Nephron (organoid): Measurements from ENCODE around the gene PLA2G4D.

Source experiments
- H3K27ac Mint-ChIP-seq, 3 experiments: 2 replicates each; pipeline ENCODE4 v1.8.0; 2020; ENCODE audit warnings: mixed read lengths in 3 of 3, mild to moderate bottlenecking in 2 of 3, moderate library complexity in 1 of 3
- H3K27me3 Mint-ChIP-seq: 2 replicates; pipeline ENCODE4 v1.8.0; 2021; ENCODE audit warnings: low read depth, mild to moderate bottlenecking, moderate library complexity, mixed read lengths
- H3K36me3 Mint-ChIP-seq: 2 replicates; pipeline ENCODE4 v1.8.0; 2020; ENCODE audit warnings: low read depth, mixed read lengths
- H3K4me1 Mint-ChIP-seq: 2 replicates; pipeline ENCODE4 v1.8.0; 2020; ENCODE audit warnings: mixed read lengths
- H3K4me3 Mint-ChIP-seq, 3 experiments: 2 replicates each; pipeline ENCODE4 v1.8.0; 2020; ENCODE audit warnings: mild to moderate bottlenecking in 3 of 3, mixed read lengths in 3 of 3, moderate library complexity in 2 of 3
- H3K9me3 Mint-ChIP-seq: 2 replicates; pipeline ENCODE4 v1.8.0; 2020; ENCODE audit warnings: mixed read lengths
- CTCF ChIP-seq, 3 experiments: fragments of 200-600 bp; sonication (generic); IDR thresholded peaks; one replicate each; pipeline ENCODE4 v1.5.0; 2021; ENCODE audit warnings: antibody characterized with exemption in 3 of 3; ENCODE audit not compliant: unreplicated experiment in 3 of 3

The PLA2G4D gene, protein sequence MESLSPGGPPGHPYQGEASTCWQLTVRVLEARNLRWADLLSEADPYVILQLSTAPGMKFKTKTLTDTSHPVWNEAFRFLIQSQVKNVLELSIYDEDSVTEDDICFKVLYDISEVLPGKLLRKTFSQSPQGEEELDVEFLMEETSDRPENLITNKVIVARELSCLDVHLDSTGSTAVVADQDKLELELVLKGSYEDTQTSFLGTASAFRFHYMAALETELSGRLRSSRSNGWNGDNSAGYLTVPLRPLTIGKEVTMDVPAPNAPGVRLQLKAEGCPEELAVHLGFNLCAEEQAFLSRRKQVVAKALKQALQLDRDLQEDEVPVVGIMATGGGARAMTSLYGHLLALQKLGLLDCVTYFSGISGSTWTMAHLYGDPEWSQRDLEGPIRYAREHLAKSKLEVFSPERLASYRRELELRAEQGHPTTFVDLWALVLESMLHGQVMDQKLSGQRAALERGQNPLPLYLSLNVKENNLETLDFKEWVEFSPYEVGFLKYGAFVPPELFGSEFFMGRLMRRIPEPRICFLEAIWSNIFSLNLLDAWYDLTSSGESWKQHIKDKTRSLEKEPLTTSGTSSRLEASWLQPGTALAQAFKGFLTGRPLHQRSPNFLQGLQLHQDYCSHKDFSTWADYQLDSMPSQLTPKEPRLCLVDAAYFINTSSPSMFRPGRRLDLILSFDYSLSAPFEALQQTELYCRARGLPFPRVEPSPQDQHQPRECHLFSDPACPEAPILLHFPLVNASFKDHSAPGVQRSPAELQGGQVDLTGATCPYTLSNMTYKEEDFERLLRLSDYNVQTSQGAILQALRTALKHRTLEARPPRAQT

DNA sequence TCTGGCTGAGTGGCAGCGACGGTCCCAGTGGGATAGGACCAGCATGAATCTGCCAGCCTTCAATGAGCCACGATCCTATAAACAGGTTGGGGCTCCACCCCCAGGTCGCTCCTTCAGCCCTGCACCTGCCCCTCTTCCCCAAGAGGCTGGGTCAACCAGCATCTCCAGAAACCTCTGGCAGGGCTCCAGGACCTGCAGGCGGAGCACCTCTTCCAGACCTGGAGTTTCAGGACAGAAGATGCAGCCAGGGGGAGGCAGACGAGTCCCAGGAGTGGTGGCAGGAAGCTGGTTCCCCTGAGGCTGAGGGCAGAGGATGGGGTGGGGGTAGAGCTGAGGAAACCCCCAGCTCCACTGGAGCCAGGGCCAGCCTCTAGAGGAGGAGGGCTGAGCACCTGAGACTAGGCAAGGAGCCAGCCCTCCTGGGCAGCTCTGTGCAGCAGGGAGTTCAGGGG lies at the start of gene PLA2G4D:
PLA2G4D (minus strand) TSS at position 51 of the 452 bp plus-strand sequence. CDS start 103 bp downstream, outside the sequence.
- Mint-ChIP-seq H3K4me3 (no peak within 1 kb of the TSS), H3K27me3 (peaks cover 4% of the 10 kb centered on the region), H3K9me3 (no peaks in the 10 kb centered on the region), H3K4me1 (no peaks in the 10 kb centered on the region), H3K27ac (no peak within 1 kb of the TSS), H3K36me3 (no peaks in the 10 kb centered on the region)
- TF ChIP-seq CTCF (IDR thresholded peaks at IDR 0.05; ENCODE audit: unreplicated experiment in 3 of 3) = no peak

GRCh38 chr15:42143356-42143755 lies 49.0 kb upstream of the PLA2G4D start:
- H3K9me3 Mint-ChIP-seq = peaks cover 3% of the 10 kb centered on the region
- no peak overlapping the region for H3K27ac Mint-ChIP-seq
- H3K36me3 Mint-ChIP-seq = no peaks in the 10 kb centered on the region
- H3K4me1 Mint-ChIP-seq = no peaks in the 10 kb centered on the region
- TF ChIP-seq CTCF (IDR thresholded peaks at IDR 0.05; ENCODE audit: unreplicated experiment in 3 of 3) = no peak
- H3K4me3 Mint-ChIP-seq = no peak overlapping the region
- peaks cover 11% of the 10 kb centered on the region for H3K27me3 Mint-ChIP-seq

GRCh38 chr15:42141795-42142667 lies 47.7 kb upstream of the PLA2G4D start:
- Mint-ChIP-seq H3K27me3 (peaks cover 17% of the 10 kb centered on the region), H3K36me3 (no peaks in the 10 kb centered on the region), H3K9me3 (peaks cover 3% of the 10 kb centered on the region), H3K4me3 (no peak overlapping the region), H3K27ac (no peak overlapping the region), H3K4me1 (no peaks in the 10 kb centered on the region)
- no peak for TF ChIP-seq CTCF (IDR thresholded peaks at IDR 0.05; ENCODE audit: unreplicated experiment in 3 of 3)

DNA sequence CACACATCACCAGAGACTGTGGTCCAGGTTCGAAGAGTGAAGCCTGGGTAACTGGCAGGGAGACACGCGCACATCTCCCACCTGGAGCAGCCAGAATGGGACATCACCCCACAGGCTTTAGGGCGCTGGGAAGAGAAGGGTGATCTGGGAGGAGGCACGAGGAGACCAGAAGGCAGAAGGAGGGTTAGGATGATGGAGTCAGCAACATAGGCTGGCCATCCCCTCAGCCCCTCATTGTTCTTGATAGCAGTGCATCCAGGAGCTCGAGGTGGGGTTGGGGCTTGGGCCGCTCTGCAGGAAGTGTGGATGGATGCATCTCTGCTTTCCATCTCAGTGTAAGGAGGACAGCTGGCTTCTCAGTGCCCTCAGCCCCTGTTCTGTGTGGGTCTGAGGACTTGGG lies 46.9 kb upstream of the PLA2G4D start:
- TF ChIP-seq CTCF (IDR thresholded peaks at IDR 0.05; ENCODE audit: unreplicated experiment in 3 of 3) = no peak
- Mint-ChIP-seq H3K4me1 (no peaks in the 10 kb centered on the region), H3K27ac (no peak overlapping the region), H3K27me3 (peaks cover 21% of the 10 kb centered on the region), H3K9me3 (peaks cover 3% of the 10 kb centered on the region), H3K4me3 (no peak overlapping the region), H3K36me3 (no peaks in the 10 kb centered on the region)

- H3K4me3 Mint-ChIP-seq = no peak overlapping the region
- no peaks in the 10 kb centered on the region for H3K4me1 Mint-ChIP-seq
- no peak overlapping the region for H3K27ac Mint-ChIP-seq
- peaks cover 3% of the 10 kb centered on the region for H3K9me3 Mint-ChIP-seq
- no peak for TF ChIP-seq CTCF (IDR thresholded peaks at IDR 0.05; ENCODE audit: unreplicated experiment in 3 of 3)
- H3K36me3 Mint-ChIP-seq = no peaks in the 10 kb centered on the region
- peaks cover 24% of the 10 kb centered on the region for H3K27me3 Mint-ChIP-seq
Measured at GRCh38 chr15:42140383-42141070, 46.2 kb upstream of the PLA2G4D start.
